SU-DHL-6 (cell line): ENCODE data around the gene PTCD2.

Experiments
- H2AFZ ChIP-seq: fragments of 200-600 bp; sonication (generic); 2 replicates; pipeline ENCODE4 v1.6.1; 2014; ENCODE audit warnings: low read depth, mild to moderate bottlenecking, moderate library complexity, mixed read lengths, antibody characterized with exemption, low read length; ENCODE audit not compliant: severe bottlenecking
- H3F3A ChIP-seq: fragments of 200-600 bp; shearing (Covaris generic); 2 replicates; pipeline ENCODE4 v1.6.0; 2016; ENCODE audit warnings: antibody characterized with exemption, mild to moderate bottlenecking; ENCODE audit not compliant: insufficient read depth
- H3K27ac ChIP-seq: fragments of 200-600 bp; sonication (generic); 2 replicates; pipeline ENCODE4 v1.5.1; 2016; ENCODE audit warnings: low read depth, mild to moderate bottlenecking, low read length, moderate library complexity, mixed read lengths
- H3K27me3 ChIP-seq: fragments of 200-600 bp; sonication (generic), shearing (Covaris generic); 2 replicates; pipeline ENCODE4 v1.6.0; 2014; ENCODE audit warnings: mild to moderate bottlenecking, low read length
- H3K36me3 ChIP-seq: fragments of 200-600 bp; sonication (generic); 2 replicates; pipeline ENCODE4 v1.6.1; 2014; ENCODE audit warnings: mild to moderate bottlenecking, low read length, mixed read lengths
- H3K4me2 ChIP-seq: fragments of 300-600, 200-600 bp; shearing (Covaris generic), sonication (generic); 2 replicates; pipeline ENCODE4 v1.6.0; 2014; ENCODE audit warnings: low read length, low read depth, mild to moderate bottlenecking; ENCODE audit not compliant: poor library complexity, severe bottlenecking
- H3K4me3 ChIP-seq: fragments of 200-600 bp; sonication (generic); 2 replicates; pipeline ENCODE4 v1.5.1; 2014; ENCODE audit warnings: antibody characterized with exemption, low read length, mild to moderate bottlenecking, mixed read lengths; ENCODE audit not compliant: insufficient read depth, poor library complexity, severe bottlenecking
- H3K79me2 ChIP-seq: fragments of 200-600 bp; sonication (generic); 2 replicates; pipeline ENCODE4 v1.6.1; 2014; ENCODE audit warnings: mild to moderate bottlenecking, low read length, moderate library complexity; ENCODE audit not compliant: insufficient read depth
- H3K9ac ChIP-seq: fragments of 200-600 bp; sonication (generic); 2 replicates; pipeline ENCODE4 v1.7.0; 2014; ENCODE audit warnings: mild to moderate bottlenecking, low read length
- H3K9me2 ChIP-seq: fragments of 200-600 bp; sonication (generic); replicated peaks from 2 replicates; pipeline ENCODE4 v1.6.1; 2014; ENCODE audit warnings: low read length; ENCODE audit not compliant: insufficient read depth
- H3K9me3 ChIP-seq: fragments of 200-600 bp; sonication (generic); 2 replicates; pipeline ENCODE4 v1.6.1; 2014; ENCODE audit warnings: low read length, mixed read lengths; ENCODE audit not compliant: insufficient read depth
- H4K20me1 ChIP-seq: fragments of 200-600 bp; sonication (generic); 2 replicates; pipeline ENCODE4 v1.6.1; 2014; ENCODE audit warnings: low read depth, mild to moderate bottlenecking, antibody characterized with exemption, low read length, moderate library complexity, mixed read lengths
- CTCF ChIP-seq: fragments of 200-600 bp; sonication (generic); IDR thresholded peaks from one replicate; pipeline ENCODE4 v1.5.1; 2017; ENCODE audit warnings: antibody characterized with exemption, mild to moderate bottlenecking, low read length, moderate library complexity; ENCODE audit not compliant: insufficient read depth, poor library complexity, severe bottlenecking
- EZH2phosphoT487 ChIP-seq: fragments of 200-600 bp; sonication (generic), shearing (Covaris generic); conservative IDR thresholded peaks from 2 replicates; pipeline ENCODE4 v1.6.1; 2018; ENCODE audit warnings: mild to moderate bottlenecking, antibody characterized with exemption, low read length, moderate library complexity, mixed read lengths

The PTCD2 gene

GRCh38 chr5:72273547-72273946 is 46.6 kb upstream of the PTCD2 start:
- no peaks in the 10 kb centered on the region for H3K9me2 ChIP-seq
- no peak overlapping the region for H2AFZ ChIP-seq
- 0 out of 2 replicates have a peak, but pooled peaks cover 4% of the 10 kb centered on the region for H3F3A ChIP-seq
- H4K20me1 ChIP-seq, result no peaks in the 10 kb centered on the region
- H3K9me3 ChIP-seq, result no peaks in the 10 kb centered on the region
- no peak overlapping the region for H3K9ac ChIP-seq
- no peak for TF ChIP-seq EZH2phosphoT487
- TF ChIP-seq CTCF, result no peak
- peaks cover 21% of the 10 kb centered on the region for H3K36me3 ChIP-seq
- peaks cover 78% of the 10 kb centered on the region for H3K79me2 ChIP-seq
- no peak overlapping the region for H3K4me3 ChIP-seq
- H3K27ac ChIP-seq, result no peak overlapping the region
- H3K27me3 ChIP-seq, result no peaks in the 10 kb centered on the region
- no peak overlapping the region for H3K4me2 ChIP-seq

- Histone ChIP-seq H3K36me3 (peaks cover 37% of the 10 kb centered on the region), H3K79me2 (peaks cover 71% of the 10 kb centered on the region), H3K27ac (no peak overlapping the region), H3K9ac (no peak overlapping the region), H2AFZ (no peak overlapping the region), H3K9me2 (no peaks in the 10 kb centered on the region), H4K20me1 (no peaks in the 10 kb centered on the region), H3K4me3 (no peak overlapping the region), H3K27me3 (no peaks in the 10 kb centered on the region), H3F3A (peaks cover 9% of the 10 kb centered on the region; the same call in 1 of the 2 replicates), H3K9me3 (no peaks in the 10 kb centered on the region), H3K4me2 (no peak overlapping the region)
- TF ChIP-seq CTCF (no peak), EZH2phosphoT487 (no peak)
Observed at GRCh38 chr5:72276219-72276752, 43.9 kb upstream of the PTCD2 start.

GRCh38 chr5:72280581-72281069 is 39.5 kb upstream of the PTCD2 start:
- no peak overlapping the region for H3K4me3 ChIP-seq
- no peaks in the 10 kb centered on the region for H4K20me1 ChIP-seq
- H3K36me3 ChIP-seq, result peaks cover 41% of the 10 kb centered on the region
- H3F3A ChIP-seq, result peaks cover 19% of the 10 kb centered on the region; the same call in 1 of the 2 replicates
- no peaks in the 10 kb centered on the region for H3K27me3 ChIP-seq
- H3K9me2 ChIP-seq, result no peaks in the 10 kb centered on the region
- TF ChIP-seq CTCF (peak; percentile 38), EZH2phosphoT487 (no peak)
- H3K9me3 ChIP-seq, result no peaks in the 10 kb centered on the region
- H3K27ac ChIP-seq, result peak overlapping the region; percentile 30; the same call in 1 of the 2 replicates
- H3K4me2 ChIP-seq, result no peak overlapping the region
- no peak overlapping the region for H2AFZ ChIP-seq
- no peak overlapping the region for H3K9ac ChIP-seq
- peaks cover 41% of the 10 kb centered on the region for H3K79me2 ChIP-seq
